Fibroblast of lung (primary cell): ENCODE data around the gene PGAM1.

Experiments used
- EZH2 ChIP-seq: IDR thresholded peaks from 2 replicates; pipeline ENCODE4 v1.5.1; 2012; ENCODE audit warnings: low read length, control low read depth, mild to moderate bottlenecking; ENCODE audit errors: missing control alignments
- TF ChIP-seq, protein P1 (sequence below), 2 donors: IDR thresholded peaks in 1 of 2; conservative IDR thresholded peaks in 1 of 2; 1 replicate in 1 of 2; 2 replicates in 1 of 2; pipeline ENCODE4 v1.5.1; 2011 to 2012; ENCODE audit warnings: low read length in 2 of 2, control low read depth in 1 of 2, inconsistent platforms in 1 of 2, low read depth in 1 of 2, mild to moderate bottlenecking in 1 of 2

DNA sequence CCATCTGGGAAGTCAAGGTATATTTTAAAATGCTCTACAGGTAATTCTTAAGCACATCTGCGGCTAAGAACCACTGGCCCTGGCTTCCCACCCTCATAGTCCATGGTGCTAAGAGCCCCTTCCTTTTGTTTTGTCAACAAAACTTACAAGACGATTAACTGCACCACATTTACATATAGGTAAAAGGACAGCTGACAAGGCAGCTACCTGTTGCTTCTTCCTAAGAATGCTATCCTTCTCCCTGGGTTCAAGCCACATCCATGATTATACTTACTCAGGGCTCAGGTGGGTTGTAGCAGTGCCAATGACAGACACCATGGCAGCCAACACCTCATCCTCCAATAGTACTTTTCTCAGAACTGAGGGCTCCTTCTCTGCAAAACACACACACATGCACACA lies 36.3 kb downstream of the PGAM1 start:
- TF ChIP-seq, protein P1, sequence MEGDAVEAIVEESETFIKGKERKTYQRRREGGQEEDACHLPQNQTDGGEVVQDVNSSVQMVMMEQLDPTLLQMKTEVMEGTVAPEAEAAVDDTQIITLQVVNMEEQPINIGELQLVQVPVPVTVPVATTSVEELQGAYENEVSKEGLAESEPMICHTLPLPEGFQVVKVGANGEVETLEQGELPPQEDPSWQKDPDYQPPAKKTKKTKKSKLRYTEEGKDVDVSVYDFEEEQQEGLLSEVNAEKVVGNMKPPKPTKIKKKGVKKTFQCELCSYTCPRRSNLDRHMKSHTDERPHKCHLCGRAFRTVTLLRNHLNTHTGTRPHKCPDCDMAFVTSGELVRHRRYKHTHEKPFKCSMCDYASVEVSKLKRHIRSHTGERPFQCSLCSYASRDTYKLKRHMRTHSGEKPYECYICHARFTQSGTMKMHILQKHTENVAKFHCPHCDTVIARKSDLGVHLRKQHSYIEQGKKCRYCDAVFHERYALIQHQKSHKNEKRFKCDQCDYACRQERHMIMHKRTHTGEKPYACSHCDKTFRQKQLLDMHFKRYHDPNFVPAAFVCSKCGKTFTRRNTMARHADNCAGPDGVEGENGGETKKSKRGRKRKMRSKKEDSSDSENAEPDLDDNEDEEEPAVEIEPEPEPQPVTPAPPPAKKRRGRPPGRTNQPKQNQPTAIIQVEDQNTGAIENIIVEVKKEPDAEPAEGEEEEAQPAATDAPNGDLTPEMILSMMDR (conservative IDR thresholded peaks at IDR 0.05 in 1 of 2, IDR thresholded peaks at IDR 0.05 in 1 of 2; ENCODE audit: low read depth in 1 of 2, low read length in 2 of 2): no peak
- no peak for TF ChIP-seq EZH2
